Measurements from ENCODE around the gene CCDC197.

The CCDC197 gene

DNA sequence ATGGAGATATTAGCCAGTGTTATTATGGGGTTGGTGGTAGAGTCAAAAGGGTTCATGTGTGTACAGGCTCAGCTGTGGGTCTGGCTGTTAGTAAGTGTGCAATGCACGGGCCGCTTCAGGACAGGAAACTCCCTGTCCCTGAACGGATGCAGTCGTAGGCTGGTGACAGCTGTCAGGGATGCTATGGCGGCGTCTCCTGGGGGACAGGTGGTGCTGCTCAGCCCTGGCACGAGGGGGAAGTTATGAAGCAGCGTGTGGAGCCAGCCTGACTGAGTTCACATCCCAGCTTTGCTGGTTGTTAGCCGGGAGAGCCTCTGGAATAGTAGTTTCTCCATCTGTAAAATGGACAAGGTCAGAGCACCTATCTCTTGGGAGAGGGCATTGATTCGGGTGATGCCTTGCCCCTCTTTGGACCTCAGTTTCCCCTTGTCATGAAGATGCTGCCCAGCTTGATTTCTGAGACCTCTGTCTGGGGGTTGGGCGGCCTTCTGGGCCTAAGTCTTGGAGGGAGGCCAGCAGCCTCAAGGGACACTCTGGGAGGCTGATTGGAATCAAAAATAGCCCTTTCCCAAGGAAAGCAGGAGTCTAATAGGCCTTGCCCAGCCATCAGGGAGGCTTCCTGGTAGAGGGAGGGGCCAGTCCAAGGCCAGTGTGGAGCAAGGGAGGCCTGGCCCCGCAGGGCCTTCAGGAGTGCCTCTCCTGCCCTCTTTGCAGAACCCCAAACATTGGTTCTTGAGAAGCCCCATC lies 27.8 kb upstream of the CCDC197 start:
- TF ChIP-seq, protein P1, sequence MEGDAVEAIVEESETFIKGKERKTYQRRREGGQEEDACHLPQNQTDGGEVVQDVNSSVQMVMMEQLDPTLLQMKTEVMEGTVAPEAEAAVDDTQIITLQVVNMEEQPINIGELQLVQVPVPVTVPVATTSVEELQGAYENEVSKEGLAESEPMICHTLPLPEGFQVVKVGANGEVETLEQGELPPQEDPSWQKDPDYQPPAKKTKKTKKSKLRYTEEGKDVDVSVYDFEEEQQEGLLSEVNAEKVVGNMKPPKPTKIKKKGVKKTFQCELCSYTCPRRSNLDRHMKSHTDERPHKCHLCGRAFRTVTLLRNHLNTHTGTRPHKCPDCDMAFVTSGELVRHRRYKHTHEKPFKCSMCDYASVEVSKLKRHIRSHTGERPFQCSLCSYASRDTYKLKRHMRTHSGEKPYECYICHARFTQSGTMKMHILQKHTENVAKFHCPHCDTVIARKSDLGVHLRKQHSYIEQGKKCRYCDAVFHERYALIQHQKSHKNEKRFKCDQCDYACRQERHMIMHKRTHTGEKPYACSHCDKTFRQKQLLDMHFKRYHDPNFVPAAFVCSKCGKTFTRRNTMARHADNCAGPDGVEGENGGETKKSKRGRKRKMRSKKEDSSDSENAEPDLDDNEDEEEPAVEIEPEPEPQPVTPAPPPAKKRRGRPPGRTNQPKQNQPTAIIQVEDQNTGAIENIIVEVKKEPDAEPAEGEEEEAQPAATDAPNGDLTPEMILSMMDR (conservative IDR thresholded peaks at IDR 0.05), result no peak
- TF ChIP-seq ZFX (IDR thresholded peaks at IDR 0.05), result no peak
- H3K27ac ChIP-seq, result no peak overlapping the region

DNA sequence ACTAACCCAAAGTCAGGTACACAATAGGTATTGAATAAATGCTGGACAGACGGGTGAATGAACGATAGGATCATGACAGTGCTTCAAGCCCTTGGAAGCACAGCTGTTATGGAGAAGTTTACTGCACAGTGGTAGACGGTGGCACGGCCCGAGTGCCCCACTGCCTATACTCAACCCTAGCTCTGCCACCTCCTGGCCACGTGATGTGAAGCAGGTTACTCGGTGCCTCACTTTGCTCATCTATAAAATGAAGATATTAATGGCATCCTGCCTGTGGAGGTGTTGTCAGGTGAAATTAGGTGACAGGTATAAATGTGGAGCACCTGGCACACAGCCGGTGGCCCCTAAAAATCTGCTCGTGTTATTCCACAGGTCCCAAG lies 26.5 kb upstream of the CCDC197 start:
- H3K27ac ChIP-seq, result no peak overlapping the region
- TF ChIP-seq, protein P1 (conservative IDR thresholded peaks at IDR 0.05), result no peak; the same call in 1 of the 2 replicates
- no peak for TF ChIP-seq ZFX (IDR thresholded peaks at IDR 0.05)

DNA sequence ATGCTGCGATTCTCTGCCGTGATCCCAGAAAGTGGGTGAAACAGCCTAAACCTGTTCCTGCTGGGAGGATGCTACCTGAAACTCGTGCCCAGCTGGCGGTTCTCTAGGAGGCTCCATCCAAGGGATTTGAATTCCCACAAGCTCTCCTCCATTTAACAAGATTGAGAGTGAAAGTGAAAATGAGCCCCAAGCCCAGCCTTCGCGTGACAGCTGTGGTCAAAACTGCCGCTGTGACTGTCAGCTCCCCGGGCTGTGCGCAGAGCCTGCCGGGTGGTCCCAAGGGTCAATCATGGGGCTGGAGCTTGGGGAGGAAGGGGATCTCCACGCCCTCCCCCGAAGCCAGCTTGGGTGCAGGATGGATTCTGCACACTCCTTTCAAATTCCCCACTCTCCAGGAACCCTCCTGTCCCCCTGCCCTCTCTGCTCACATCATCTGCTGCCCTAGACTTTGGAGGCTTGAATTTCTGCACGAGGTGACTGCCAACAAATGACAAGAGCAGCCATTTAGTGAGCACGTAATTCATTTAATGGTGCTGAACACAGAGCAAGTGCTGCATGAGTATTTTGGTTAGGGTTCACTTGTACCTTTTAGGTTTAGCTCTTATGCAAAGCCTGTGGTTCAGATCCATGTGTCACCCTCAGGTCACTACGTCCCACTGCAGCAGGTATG lies 26.0 kb upstream of the CCDC197 start:
- TF ChIP-seq, protein P1 (conservative IDR thresholded peaks at IDR 0.05), result no peak; the same call in 1 of the 2 replicates
- TF ChIP-seq ZFX (IDR thresholded peaks at IDR 0.05), result no peak
- no peak overlapping the region for H3K27ac ChIP-seq

DNA sequence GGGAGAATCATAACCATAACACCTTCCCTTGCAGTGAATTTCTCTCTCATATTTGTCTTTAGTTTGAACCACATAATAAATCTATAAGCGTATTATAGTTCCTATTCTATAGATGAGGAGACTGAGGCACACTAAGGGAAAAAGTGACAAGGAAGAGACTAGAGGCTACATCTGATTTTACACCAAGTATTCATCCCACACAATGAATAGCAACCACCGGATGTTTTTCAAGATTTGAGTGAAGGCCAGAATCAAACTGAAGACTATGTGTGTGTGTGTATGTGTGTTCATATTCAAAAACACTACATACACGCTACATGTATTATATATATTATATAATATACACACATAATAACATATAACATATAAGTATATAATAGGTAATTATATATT lies 25.5 kb upstream of the CCDC197 start:
- TF ChIP-seq, protein P1 (conservative IDR thresholded peaks at IDR 0.05), result no peak
- no peak for TF ChIP-seq ZFX (IDR thresholded peaks at IDR 0.05)
- no peak overlapping the region for H3K27ac ChIP-seq

DNA sequence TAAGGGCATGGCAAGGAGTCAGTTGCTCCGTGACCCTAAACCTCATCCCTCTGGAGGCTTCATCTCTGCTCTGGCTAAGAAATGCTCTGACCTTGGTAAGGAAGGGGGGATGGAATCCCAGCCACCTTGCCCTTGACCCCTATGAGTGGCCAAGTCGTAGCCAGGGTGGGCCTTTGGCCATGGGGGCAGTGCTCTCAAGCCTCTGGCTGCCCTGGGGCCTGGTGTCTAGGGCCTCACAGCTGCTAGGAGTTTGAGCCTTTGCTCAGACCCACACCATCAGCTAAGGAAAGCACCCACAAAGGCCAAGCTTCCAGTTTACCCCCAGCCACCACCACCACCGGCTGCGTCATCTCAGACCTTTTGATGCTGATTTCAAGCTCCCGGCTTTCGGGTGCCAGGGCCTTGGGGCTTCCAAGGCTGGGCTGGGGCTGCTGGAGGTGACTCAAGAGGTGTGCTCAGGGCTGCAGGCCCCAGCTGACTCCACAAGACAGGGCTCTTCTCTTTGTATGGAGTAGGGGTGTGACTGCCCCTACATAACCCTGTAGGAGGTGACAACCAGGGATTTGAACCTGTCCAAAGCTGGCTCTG lies 24.4 kb upstream of the CCDC197 start:
- H3K27ac ChIP-seq, result no peak overlapping the region
- TF ChIP-seq ZFX (IDR thresholded peaks at IDR 0.05), result no peak
- TF ChIP-seq, protein P1 (conservative IDR thresholded peaks at IDR 0.05), result no peak

DNA sequence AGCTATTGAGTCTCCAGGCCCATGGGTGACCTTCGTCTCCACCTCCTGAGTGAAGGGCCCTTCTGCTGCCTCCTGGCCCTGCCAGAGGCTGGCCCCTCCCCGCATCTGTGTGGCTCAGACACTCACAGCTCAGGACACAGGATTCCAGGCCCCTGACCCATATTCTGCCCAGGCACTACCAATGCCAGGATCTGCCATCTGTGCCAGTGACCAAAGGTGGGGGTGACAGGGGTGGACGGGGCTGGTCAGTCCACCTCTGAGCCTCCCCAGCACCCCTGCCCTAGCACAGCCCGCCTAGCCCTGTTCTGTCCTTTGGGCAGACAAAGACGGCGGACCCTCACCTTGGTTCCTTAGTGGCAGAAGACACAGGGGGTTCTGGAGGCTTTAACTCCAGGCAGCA lies 23.5 kb upstream of the CCDC197 start:
- H3K27ac ChIP-seq, result no peak overlapping the region
- no peak for TF ChIP-seq ZFX (IDR thresholded peaks at IDR 0.05)

DNA sequence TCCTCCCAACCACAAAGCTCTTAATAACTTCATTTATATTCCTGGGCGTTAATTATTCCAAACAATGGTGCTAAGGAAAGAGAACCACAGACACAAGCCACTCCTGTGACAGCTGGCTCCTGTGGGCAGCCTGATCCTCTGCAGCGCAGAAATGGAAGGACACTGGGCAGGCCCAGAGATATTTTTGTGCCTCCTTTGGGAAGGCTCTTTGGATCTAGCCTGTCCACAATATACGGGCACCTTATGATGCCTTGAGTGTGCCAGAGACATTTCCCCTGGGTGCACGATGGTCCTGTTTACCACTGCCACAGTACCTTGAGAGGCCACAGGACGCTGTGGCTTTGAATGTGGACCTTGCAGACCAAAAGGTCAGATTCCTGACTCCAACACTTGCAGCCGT lies 22.8 kb upstream of the CCDC197 start:
- H3K27ac ChIP-seq, result no peak overlapping the region

More for the DNA sequence above, 22.8 kb upstream of the CCDC197 start:
- TF ChIP-seq, protein P1 (conservative IDR thresholded peaks at IDR 0.05), result no peak
- no peak for TF ChIP-seq ZFX (IDR thresholded peaks at IDR 0.05)

Measured in C4-2B (cell line).